Measurements from ENCODE around the gene PLXNB3.

GRCh38 chrX:153746359-153746758 is 17.7 kb upstream of the PLXNB3 start:
- TF ChIP-seq POLR2A (IDR thresholded peaks at IDR 0.05) (no peak), CTCF (IDR thresholded peaks at IDR 0.05) (no peak)
